ENCODE data around the gene WDR72.

DNA sequence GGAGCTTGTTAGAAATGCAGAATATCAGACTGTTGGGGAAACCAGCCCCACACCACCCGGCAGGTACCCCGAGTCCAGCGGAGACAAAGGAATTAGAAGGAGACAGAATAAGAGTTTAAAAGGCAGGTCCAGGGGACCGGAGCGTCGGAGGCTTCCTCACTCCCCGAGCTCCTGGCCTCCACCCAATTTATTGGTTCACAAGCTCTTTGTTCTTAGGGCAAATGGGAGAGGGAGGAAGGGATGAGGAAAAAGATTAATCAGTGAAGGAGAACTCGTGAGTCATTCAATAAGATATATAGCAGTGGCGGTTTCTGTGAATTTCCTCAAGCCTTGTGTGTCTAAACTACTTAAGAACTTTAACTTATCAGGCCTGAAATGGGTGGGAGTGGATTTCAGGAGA, 32.1 kb upstream of the WDR72 start:
- TF ChIP-seq, protein P1, sequence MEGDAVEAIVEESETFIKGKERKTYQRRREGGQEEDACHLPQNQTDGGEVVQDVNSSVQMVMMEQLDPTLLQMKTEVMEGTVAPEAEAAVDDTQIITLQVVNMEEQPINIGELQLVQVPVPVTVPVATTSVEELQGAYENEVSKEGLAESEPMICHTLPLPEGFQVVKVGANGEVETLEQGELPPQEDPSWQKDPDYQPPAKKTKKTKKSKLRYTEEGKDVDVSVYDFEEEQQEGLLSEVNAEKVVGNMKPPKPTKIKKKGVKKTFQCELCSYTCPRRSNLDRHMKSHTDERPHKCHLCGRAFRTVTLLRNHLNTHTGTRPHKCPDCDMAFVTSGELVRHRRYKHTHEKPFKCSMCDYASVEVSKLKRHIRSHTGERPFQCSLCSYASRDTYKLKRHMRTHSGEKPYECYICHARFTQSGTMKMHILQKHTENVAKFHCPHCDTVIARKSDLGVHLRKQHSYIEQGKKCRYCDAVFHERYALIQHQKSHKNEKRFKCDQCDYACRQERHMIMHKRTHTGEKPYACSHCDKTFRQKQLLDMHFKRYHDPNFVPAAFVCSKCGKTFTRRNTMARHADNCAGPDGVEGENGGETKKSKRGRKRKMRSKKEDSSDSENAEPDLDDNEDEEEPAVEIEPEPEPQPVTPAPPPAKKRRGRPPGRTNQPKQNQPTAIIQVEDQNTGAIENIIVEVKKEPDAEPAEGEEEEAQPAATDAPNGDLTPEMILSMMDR (IDR thresholded peaks at IDR 0.05) = no peak
- TF ChIP-seq EZH2 (IDR thresholded peaks at IDR 0.05; ENCODE audit: borderline replicate concordance, insufficient read depth, low read depth, low read length, poor library complexity, severe bottlenecking) = no peak

Data from B cell (primary cell).